ENCODE results near the gene HS6ST2. TPM values are rescaled to one million over a fixed set of nuclear protein-coding genes. Genes with fewer than 3 reads are reported as not detected.

The HS6ST2 gene
- total RNA-seq, 1 experiment from 2014 or later = 24.6 TPM

DNA sequence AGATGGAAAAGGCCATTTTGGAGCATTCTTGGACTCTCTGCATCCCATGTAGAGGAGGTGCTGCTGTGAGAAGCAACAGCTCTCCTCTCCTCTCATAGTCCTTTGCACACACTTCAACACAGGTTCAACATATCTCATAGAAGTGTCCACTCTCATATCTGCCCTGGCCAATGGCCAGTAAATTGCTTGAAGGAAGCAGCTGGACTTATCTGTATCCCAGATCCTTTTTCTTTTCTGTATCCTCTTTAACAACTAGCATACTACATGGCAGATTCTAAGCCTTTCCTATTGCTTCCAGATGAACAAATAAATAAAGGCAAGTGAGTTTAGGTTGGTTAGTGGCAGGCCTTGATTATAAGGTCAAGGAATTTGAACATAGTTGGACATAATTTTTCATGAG lies 122.0 kb downstream of the HS6ST2 start:
- Histone ChIP-seq H3K4me1 (ENCODE audit: control insufficient read depth in 1 of 2, insufficient read depth in 2 of 2, low read length in 2 of 2) (peaks cover 8 to 18% of the 10 kb centered on the region in 2 experiments), H3K79me2 (ENCODE audit: insufficient read depth, low read length) (0 out of 2 replicates have a peak, but pooled peaks cover 4% of the 10 kb centered on the region), H2AFZ (ENCODE audit: low read depth, low read length, poor library complexity, severe bottlenecking) (no peak overlapping the region), H3K27ac (ENCODE audit: low read depth, low read length) (no peak overlapping the region), H3K4me2 (ENCODE audit: low read length) (no peak overlapping the region), H3K9ac (ENCODE audit: low read length) (no peak overlapping the region), H3K36me3 (ENCODE audit: control insufficient read depth in 1 of 2, insufficient read depth in 2 of 2, low read length in 2 of 2) (no peaks in the 10 kb centered on the region), H3K4me3 (replicated peaks in 1 of 2; ENCODE audit: low read depth in 1 of 2, low read length in 2 of 2) (no peak overlapping the region), H3K9me2 (ENCODE audit: insufficient read depth) (no peaks in the 10 kb centered on the region), H3K9me3 (ENCODE audit: control insufficient read depth in 1 of 2, insufficient read depth in 1 of 2, low read depth in 1 of 2, low read length in 2 of 2) (no peaks in the 10 kb centered on the region), H4K20me1 (ENCODE audit: insufficient read depth) (no peaks in the 10 kb centered on the region), H3K27me3 (ENCODE audit: insufficient read depth, low read length) (no peaks in the 10 kb centered on the region)
- intact Hi-C loops (cut with micrococcal nuclease) = no loop called here
- no peak for TF ChIP-seq ZFX (IDR thresholded peaks at IDR 0.05)
- TF ChIP-seq, protein P1, sequence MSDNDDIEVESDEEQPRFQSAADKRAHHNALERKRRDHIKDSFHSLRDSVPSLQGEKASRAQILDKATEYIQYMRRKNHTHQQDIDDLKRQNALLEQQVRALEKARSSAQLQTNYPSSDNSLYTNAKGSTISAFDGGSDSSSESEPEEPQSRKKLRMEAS (IDR thresholded peaks at IDR 0.05) = no peak
- ChIA-PET POLR2A (no interaction called here), RAD21 (ENCODE audit: low non-redundant PET in 1 of 2, low total read pairs in 2 of 2, uncharacterized antibody in 2 of 2, unreplicated experiment in 2 of 2) (no interaction called here), CTCF (no interaction called here)
- BruUV-seq (replicated peaks) = no TSS peak
- no peak for ATAC-seq
- no peak for DNase-seq (ENCODE audit: low read depth, low spot score)

DNA sequence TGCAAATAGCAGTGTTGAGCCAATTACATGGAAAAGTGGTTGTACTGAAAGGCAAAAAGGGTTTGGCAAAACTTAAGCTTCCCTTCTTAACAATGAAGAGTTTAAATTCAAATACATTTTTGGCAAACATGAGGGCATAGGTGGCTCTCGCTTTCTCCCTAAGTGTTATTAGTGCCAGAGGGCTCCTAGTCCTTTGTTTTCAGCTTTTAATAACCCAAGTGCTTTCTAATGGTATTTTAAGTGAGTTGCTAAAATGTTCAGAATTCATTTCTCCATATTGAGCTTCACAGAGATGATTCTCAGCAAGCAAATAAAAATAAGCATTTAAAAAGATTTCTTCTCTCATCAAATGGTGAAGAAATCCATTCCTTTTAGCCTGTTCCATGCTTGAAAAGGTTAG lies 123.7 kb downstream of the HS6ST2 start:
- intact Hi-C loops (cut with micrococcal nuclease) = no loop called here
- H3K9ac ChIP-seq (ENCODE audit: low read length) = no peak overlapping the region
- CTCF ChIA-PET = no interaction called here
- TF ChIP-seq, protein P1 (IDR thresholded peaks at IDR 0.05) = no peak
- TF ChIP-seq, protein P2, sequence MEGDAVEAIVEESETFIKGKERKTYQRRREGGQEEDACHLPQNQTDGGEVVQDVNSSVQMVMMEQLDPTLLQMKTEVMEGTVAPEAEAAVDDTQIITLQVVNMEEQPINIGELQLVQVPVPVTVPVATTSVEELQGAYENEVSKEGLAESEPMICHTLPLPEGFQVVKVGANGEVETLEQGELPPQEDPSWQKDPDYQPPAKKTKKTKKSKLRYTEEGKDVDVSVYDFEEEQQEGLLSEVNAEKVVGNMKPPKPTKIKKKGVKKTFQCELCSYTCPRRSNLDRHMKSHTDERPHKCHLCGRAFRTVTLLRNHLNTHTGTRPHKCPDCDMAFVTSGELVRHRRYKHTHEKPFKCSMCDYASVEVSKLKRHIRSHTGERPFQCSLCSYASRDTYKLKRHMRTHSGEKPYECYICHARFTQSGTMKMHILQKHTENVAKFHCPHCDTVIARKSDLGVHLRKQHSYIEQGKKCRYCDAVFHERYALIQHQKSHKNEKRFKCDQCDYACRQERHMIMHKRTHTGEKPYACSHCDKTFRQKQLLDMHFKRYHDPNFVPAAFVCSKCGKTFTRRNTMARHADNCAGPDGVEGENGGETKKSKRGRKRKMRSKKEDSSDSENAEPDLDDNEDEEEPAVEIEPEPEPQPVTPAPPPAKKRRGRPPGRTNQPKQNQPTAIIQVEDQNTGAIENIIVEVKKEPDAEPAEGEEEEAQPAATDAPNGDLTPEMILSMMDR (IDR thresholded peaks at IDR 0.05 in 2 of 3, conservative IDR thresholded peaks at IDR 0.05 in 1 of 3; ENCODE audit: borderline replicate concordance in 1 of 3, insufficient read depth in 1 of 3, low read depth in 2 of 3, low read length in 2 of 3) = no peak
- no peak for TF ChIP-seq TCF7L2 (IDR thresholded peaks at IDR 0.05; ENCODE audit: borderline replicate concordance, extremely low read depth, insufficient read depth, insufficient read length)
- TF ChIP-seq EZH2phosphoT487 (IDR thresholded peaks at IDR 0.05; ENCODE audit: borderline replicate concordance) = no peak
- TF ChIP-seq EGR1 (IDR thresholded peaks at IDR 0.05; ENCODE audit: low read depth) = no peak
- TF ChIP-seq, protein P3, sequence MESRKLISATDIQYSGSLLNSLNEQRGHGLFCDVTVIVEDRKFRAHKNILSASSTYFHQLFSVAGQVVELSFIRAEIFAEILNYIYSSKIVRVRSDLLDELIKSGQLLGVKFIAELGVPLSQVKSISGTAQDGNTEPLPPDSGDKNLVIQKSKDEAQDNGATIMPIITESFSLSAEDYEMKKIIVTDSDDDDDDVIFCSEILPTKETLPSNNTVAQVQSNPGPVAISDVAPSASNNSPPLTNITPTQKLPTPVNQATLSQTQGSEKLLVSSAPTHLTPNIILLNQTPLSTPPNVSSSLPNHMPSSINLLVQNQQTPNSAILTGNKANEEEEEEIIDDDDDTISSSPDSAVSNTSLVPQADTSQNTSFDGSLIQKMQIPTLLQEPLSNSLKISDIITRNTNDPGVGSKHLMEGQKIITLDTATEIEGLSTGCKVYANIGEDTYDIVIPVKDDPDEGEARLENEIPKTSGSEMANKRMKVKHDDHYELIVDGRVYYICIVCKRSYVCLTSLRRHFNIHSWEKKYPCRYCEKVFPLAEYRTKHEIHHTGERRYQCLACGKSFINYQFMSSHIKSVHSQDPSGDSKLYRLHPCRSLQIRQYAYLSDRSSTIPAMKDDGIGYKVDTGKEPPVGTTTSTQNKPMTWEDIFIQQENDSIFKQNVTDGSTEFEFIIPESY (IDR thresholded peaks at IDR 0.05; ENCODE audit: extremely low read depth, insufficient replicate concordance, low read length) = no peak
- no peak for TF ChIP-seq EZH2 (IDR thresholded peaks at IDR 0.05)
- TF ChIP-seq POLR2A (IDR thresholded peaks at IDR 0.05; ENCODE audit: borderline replicate concordance, extremely low read depth, insufficient read depth, insufficient read length) = no peak
- no peak for TF ChIP-seq FOSL1 (IDR thresholded peaks at IDR 0.05; ENCODE audit: low read depth)
- TF ChIP-seq ELF1 (IDR thresholded peaks at IDR 0.05; ENCODE audit: borderline replicate concordance, low read depth) = no peak
- TF ChIP-seq ZFX (IDR thresholded peaks at IDR 0.05) = no peak
- no peak for TF ChIP-seq SRF (IDR thresholded peaks at IDR 0.05; ENCODE audit: low read depth)

More for the DNA sequence above, 123.7 kb downstream of the HS6ST2 start:
- BruUV-seq (replicated peaks) = no TSS peak
- no peaks in the 10 kb centered on the region for H4K20me1 ChIP-seq (ENCODE audit: insufficient read depth)
- H3K27ac ChIP-seq (ENCODE audit: low read depth, low read length) = no peak overlapping the region
- H3K27me3 ChIP-seq (ENCODE audit: insufficient read depth, low read length) = no peaks in the 10 kb centered on the region
- DNase-seq (ENCODE audit: low read depth, low spot score) (no peak), ATAC-seq (no peak)
- no peaks in the 10 kb centered on the region for H3K36me3 ChIP-seq (ENCODE audit: control insufficient read depth in 1 of 2, insufficient read depth in 2 of 2, low read length in 2 of 2)
- H3K4me3 ChIP-seq (replicated peaks in 1 of 2; ENCODE audit: low read depth in 1 of 2, low read length in 2 of 2) = no peak overlapping the region
- H3K4me1 ChIP-seq (ENCODE audit: control insufficient read depth in 1 of 2, insufficient read depth in 2 of 2, low read length in 2 of 2) = peaks cover 8 to 18% of the 10 kb centered on the region in 2 experiments
- H2AFZ ChIP-seq (ENCODE audit: low read depth, low read length, poor library complexity, severe bottlenecking) = no peak overlapping the region
- ChIA-PET RAD21 (ENCODE audit: low non-redundant PET in 1 of 2, low total read pairs in 2 of 2, uncharacterized antibody in 2 of 2, unreplicated experiment in 2 of 2) (no interaction called here), POLR2A (no interaction called here)
- no peaks in the 10 kb centered on the region for H3K9me3 ChIP-seq (ENCODE audit: control insufficient read depth in 1 of 2, insufficient read depth in 1 of 2, low read depth in 1 of 2, low read length in 2 of 2)
- 0 out of 2 replicates have a peak, but pooled peaks cover 4% of the 10 kb centered on the region for H3K79me2 ChIP-seq (ENCODE audit: insufficient read depth, low read length)
- H3K9me2 ChIP-seq (ENCODE audit: insufficient read depth) = no peaks in the 10 kb centered on the region
- no peak overlapping the region for H3K4me2 ChIP-seq (ENCODE audit: low read length)

Data from HCT116 (cell line).